ENCODE results near the gene ATP8B1. TPM values are rescaled to one million over a fixed set of nuclear protein-coding genes. Genes with fewer than 3 reads are reported as not detected.

Gene ATP8B1
- total RNA-seq, 1 experiment from 2014 or later: 1.1 TPM

GRCh38 chr18:57789759-57790158 lies 13.4 kb downstream of the ATP8B1 start:
- H3K4me1 ChIP-seq (ENCODE audit: insufficient read depth, low read length): peaks cover 2% of the 10 kb centered on the region; the same call in 1 of the 2 replicates
- H4K5ac ChIP-seq (ENCODE audit: insufficient read length, low read depth, low read length): no peak overlapping the region
- H3K27me3 Mint-ChIP-seq (ENCODE audit: low read depth): peaks cover 8% of the 10 kb centered on the region
- H3K4me2 ChIP-seq (ENCODE audit: insufficient read depth, insufficient read length, low read length): no peak overlapping the region
- no peak overlapping the region for H2BK15ac ChIP-seq (ENCODE audit: low read depth, low read length)
- H4K20me1 ChIP-seq (ENCODE audit: control insufficient read depth, insufficient read depth, insufficient read length): no peaks in the 10 kb centered on the region
- H3K9ac ChIP-seq (ENCODE audit: extremely low read depth, insufficient read length, low read length): no peak overlapping the region
- no peak overlapping the region for H3T11ph ChIP-seq (ENCODE audit: low read length)
- no peak overlapping the region for H3K4ac ChIP-seq (ENCODE audit: low read depth, low read length)
- no peak for DNase-seq
- H3K9me3 Mint-ChIP-seq: 0 out of 5 replicates have a peak, but pooled peaks cover 0 to under 1% of the 10 kb centered on the region in 2 experiments
- H3K4me3 Mint-ChIP-seq: no peak overlapping the region
- H2BK20ac ChIP-seq (ENCODE audit: low read depth, low read length, poor library complexity, severe bottlenecking): no peak overlapping the region
- no peaks in the 10 kb centered on the region for H3K27me3 ChIP-seq (ENCODE audit: insufficient read depth, low read length)
- no peak overlapping the region for H3K23ac ChIP-seq (ENCODE audit: insufficient read length, low read depth, low read length)
- no peak overlapping the region for H2BK5ac ChIP-seq (ENCODE audit: insufficient read length, low read length)
- no peak overlapping the region for H3K18ac ChIP-seq (ENCODE audit: insufficient read length, low read depth, low read length)
- H2AK5ac ChIP-seq (ENCODE audit: insufficient read length, low read length): no peak overlapping the region
- H3K79me2 ChIP-seq (ENCODE audit: insufficient read depth, low read length): no peaks in the 10 kb centered on the region
- TF ChIP-seq, protein P1, sequence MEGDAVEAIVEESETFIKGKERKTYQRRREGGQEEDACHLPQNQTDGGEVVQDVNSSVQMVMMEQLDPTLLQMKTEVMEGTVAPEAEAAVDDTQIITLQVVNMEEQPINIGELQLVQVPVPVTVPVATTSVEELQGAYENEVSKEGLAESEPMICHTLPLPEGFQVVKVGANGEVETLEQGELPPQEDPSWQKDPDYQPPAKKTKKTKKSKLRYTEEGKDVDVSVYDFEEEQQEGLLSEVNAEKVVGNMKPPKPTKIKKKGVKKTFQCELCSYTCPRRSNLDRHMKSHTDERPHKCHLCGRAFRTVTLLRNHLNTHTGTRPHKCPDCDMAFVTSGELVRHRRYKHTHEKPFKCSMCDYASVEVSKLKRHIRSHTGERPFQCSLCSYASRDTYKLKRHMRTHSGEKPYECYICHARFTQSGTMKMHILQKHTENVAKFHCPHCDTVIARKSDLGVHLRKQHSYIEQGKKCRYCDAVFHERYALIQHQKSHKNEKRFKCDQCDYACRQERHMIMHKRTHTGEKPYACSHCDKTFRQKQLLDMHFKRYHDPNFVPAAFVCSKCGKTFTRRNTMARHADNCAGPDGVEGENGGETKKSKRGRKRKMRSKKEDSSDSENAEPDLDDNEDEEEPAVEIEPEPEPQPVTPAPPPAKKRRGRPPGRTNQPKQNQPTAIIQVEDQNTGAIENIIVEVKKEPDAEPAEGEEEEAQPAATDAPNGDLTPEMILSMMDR (conservative IDR thresholded peaks at IDR 0.05): no peak
- H3K23me2 ChIP-seq (ENCODE audit: insufficient read length, low read depth, low read length, poor library complexity, severe bottlenecking): no peaks in the 10 kb centered on the region
- H2AFZ ChIP-seq (ENCODE audit: low read length): no peak overlapping the region
- H3K4me1 Mint-ChIP-seq: peaks cover 3 to 8% of the 10 kb centered on the region in 2 experiments; a peak in 2 of 4 replicates
- H3K27ac ChIP-seq (ENCODE audit: insufficient read length, low read depth, low read length): no peak overlapping the region
- H3K56ac ChIP-seq (ENCODE audit: insufficient read length, low read depth, low read length): no peak overlapping the region
- no peak overlapping the region for H4K91ac ChIP-seq (ENCODE audit: insufficient read length, low read depth, low read length)
- no peak overlapping the region for H3K27ac Mint-ChIP-seq
- H2BK120ac ChIP-seq (ENCODE audit: low read depth, low read length, poor library complexity, severe bottlenecking): no peak overlapping the region
- no peak overlapping the region for H4K8ac ChIP-seq (replicated peaks; ENCODE audit: insufficient read length, low read depth, low read length)
- H3K9me3 ChIP-seq (ENCODE audit: control insufficient read depth, low read depth, low read length): no peaks in the 10 kb centered on the region
- H3K36me3 Mint-ChIP-seq (ENCODE audit: insufficient read depth in 1 of 3, low read depth in 3 of 3): no peaks in the 10 kb centered on the region
- no peaks in the 10 kb centered on the region for H3K79me1 ChIP-seq (ENCODE audit: insufficient read depth, low read depth, low read length, poor library complexity, severe bottlenecking)
- H3K14ac ChIP-seq (ENCODE audit: insufficient read depth, low read length): no peak overlapping the region
- H2BK12ac ChIP-seq (ENCODE audit: insufficient read length, low read depth, low read length): no peak overlapping the region
- WGBS (ENCODE audit: extremely low coverage, insufficient read length, low lambda C conversion rate): no CpG with 5 or more reads among the region's 4 CpGs

All from H9 (cell line).